RKO (cell line): ENCODE data around the gene TRAK2.
"Not testable (repeated sequence)": the region's sequence is repeated elsewhere in the genome, so short reads cannot be mapped to it uniquely, and the experiment has no call there.

ENCODE experiments used
- DNase-seq: peaks from one replicate; pipeline ENCODE4 v3.0.0-alpha.2; 2016; ENCODE audit warnings: low spot score

TRAK2 gene

GRCh38 chr2:201419057-201419635, 32.1 kb downstream of the TRAK2 start:
- DNase-seq = no peak

GRCh38 chr2:201415149-201415548, 36.1 kb downstream of the TRAK2 start:
- DNase-seq = no peak

- no peak for DNase-seq
Observed at GRCh38 chr2:201414099-201415023, 36.9 kb downstream of the TRAK2 start.

DNA sequence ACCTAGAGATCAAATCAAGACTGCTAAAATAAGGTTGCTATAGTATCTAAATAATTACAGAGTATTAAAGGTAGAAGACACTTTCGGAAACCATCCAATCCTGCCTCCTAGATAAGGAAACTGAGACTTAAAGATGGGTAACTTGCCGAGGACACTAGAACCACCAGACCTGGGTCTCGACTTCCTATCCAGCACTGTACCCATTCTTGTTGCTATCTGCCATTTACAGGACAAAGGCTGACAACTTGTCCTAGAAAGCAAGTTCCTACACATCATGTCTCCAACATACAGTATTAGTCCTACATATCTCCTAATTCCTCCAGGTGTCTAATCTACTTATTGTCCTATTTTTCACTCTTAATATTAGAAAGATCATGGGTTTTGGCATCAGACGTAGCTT, 37.7 kb downstream of the TRAK2 start:
- DNase-seq = no peak

- no peak for DNase-seq
Observed at GRCh38 chr2:201413143-201413542, 38.1 kb downstream of the TRAK2 start.

DNA sequence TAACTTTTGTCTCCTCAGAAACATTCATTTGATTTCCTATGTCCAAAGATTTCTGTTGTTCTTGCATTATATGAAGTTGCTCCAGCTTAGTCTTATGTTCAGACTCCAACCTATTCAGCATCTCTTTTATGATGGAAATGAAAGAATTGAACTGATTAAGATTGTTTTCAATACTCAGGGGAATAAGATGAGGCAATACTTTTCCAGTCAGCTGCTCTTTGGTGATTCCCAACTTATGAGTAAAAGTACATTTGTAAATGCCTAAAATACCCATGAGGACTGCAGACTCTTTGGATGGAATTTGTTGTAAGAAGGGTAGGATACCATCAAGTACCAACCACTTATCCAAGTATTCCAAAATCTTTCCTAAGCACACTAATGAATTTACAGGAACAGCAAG, 39.8 kb downstream of the TRAK2 start:
- DNase-seq = no peak

DNA sequence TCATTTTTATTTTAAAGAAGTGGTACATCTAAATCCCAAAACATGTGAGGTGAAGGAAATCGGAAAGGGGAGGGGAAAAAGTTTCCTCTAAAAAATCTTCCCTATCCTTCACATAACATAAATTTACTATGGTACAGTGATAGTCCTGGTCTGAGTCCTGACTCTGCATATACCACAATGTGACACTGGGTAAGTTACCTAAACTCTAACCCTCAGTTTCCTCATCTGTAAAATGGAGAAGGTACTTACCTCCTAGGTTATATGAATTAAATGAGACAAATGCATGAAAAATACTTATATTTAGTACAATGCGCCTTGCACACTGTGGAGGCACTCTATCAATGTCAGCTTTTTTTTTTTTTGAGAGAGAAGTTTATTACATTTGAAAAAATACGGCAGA, 42.3 kb downstream of the TRAK2 start:
- DNase-seq = no peak

- DNase-seq = no peak
Observed at GRCh38 chr2:201407265-201407664, 44.0 kb downstream of the TRAK2 start.

DNA sequence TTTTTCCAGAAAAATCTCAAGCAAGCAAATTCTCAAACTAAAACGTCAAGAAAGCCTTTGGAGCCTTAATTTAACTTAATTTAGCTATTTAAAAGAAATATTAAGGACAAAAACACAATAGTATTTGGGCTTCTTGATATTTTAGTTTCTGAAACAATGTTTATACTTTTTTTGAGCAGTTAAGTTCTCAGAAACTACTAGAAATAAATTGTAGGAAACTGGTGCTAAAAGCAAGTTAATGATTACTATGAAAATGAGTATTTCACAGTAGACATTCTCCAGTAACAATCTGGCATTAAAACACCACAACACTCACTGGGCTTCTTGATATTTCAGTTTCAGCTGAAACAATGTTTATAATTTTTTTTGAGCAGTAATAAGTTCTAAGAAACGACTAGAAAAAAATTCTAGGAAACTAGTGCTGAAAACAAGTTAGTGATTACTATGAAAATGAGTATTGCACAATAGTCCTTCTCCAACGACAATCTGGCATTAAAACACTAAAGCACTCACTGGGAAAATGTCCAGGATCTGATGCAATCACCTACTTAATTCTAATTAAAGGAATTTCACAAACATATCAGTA, 45.1 kb downstream of the TRAK2 start:
- DNase-seq = no peak

- DNase-seq = no peak
Observed at GRCh38 chr2:201404699-201405280, 46.5 kb downstream of the TRAK2 start.

DNA sequence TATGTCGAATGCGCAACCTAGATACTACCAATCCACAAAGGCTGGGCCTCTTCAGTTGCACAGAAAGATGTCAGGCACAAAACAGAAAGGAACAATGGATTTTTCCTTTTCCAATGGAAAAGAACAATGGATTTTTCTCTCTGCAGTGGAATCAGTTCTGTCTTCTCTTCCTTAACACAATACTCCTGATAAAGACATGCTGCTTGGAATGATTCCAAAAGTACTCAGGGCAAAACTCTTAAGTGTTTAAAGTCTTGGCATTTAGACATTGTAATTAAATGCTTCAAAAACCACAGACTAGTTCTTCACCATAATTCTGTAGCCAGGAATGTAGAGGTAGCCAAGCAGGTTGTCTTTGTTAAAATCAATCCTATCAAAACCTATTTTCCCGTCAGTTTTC, 47.4 kb downstream of the TRAK2 start:
- DNase-seq = no peak

GRCh38 chr2:201402651-201403562, 48.4 kb downstream of the TRAK2 start:
- no peak for DNase-seq

- DNase-seq = no peak
Observed at GRCh38 chr2:201401815-201402214, 49.4 kb downstream of the TRAK2 start.

GRCh38 chr2:201396595-201396994, 54.7 kb downstream of the TRAK2 start:
- DNase-seq = no peak

DNA sequence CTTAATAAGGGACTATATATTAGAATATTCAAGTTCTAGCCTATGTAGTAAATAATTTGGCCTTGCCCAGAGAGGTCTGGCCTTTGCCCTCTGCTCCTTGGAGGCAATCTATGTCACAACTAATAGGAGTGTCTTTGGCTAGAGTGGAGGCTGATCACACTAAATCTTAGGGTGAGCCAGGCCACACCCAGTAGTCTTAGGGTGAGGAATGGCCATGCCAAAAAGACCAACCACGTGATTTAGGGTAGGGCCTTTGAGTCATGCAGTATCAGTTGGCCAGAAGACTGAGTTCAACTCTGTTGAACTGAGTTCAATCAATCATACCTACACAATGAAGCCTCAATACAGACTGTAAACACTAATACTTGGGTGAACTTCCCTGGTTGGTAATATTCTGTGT, 68.1 kb downstream of the TRAK2 start:
- DNase-seq = no peak

- DNase-seq = no peak
Observed at GRCh38 chr2:201378496-201379397, 72.5 kb downstream of the TRAK2 start.

- DNase-seq = no peak
Observed at GRCh38 chr2:201377218-201377617, 74.0 kb downstream of the TRAK2 start.

GRCh38 chr2:201369775-201370174, 81.5 kb downstream of the TRAK2 start:
- DNase-seq = no peak

GRCh38 chr2:201369318-201369717, 81.9 kb downstream of the TRAK2 start:
- not testable (repeated sequence) for DNase-seq

DNA sequence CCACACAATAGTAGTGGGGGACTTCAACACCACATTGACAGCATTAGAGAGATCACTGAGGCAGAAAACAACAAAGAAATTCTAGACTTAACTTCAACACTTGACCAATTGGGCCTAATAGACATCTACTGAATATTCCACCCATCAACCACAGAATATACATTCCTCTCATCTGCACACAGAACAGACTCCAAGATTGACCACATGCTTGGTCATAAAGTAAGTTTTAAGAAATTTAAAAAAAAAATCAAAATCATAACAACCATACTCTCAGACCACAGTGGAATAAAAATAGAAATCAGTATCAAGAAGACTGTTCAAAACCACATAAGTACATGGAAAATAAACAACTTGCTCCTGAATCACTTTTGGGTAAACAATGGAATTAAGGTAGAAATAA, 85.1 kb downstream of the TRAK2 start:
- no peak for DNase-seq
